Activated CD4-positive, alpha-beta T cell treated with anti-CD3 and anti-CD28 coated beads, Interleukin-10, Interleukin-2, amounts not matched to agents 100 ng/mL and 50 ng/mL, durations not matched to agents 16 hours and 8 hours (primary cell): Measurements from ENCODE around the gene NELL1.

ENCODE experiments used
- DNase-seq: peaks from one replicate; pipeline ENCODE4 v3.0.0-alpha.2; 2020

Gene NELL1

GRCh38 chr11:21374376-21374775, 705.0 kb downstream of the NELL1 start:
- DNase-seq = no peak

DNA sequence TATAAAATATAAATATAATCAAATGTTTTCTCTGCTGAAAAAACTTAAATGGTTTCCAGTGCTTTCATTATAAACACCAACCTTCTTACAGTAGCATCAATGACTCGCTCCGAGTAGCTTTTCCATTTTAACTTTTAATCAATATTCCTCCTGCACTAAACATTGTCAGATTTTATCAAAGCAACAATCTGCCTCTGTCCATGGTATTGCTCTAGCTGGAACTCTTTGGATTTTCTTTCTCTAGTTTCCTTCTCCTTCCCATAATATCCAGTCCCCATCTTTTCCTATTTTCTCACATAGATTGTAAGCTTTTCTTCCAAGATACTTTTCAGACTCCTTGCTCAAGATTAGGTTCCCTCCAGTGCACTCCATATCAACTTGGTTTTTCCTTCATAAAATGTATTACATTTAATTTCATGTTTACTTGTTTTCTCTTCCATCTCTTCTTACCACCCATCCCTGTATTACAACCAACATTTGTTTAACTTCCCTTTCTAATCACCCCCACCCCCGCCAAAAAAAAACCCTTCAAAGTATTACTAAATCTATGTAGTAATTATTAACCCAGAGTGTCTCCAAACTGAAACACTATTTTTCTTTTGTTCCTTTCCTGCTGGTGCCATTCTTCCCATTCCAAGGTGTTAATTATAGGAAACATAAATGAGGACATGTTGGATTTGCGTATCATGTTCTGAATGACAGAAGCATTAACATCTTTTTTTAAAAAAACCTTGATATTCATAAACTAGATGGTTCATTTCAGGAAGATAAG, 716.5 kb downstream of the NELL1 start:
- DNase-seq = no peak

DNA sequence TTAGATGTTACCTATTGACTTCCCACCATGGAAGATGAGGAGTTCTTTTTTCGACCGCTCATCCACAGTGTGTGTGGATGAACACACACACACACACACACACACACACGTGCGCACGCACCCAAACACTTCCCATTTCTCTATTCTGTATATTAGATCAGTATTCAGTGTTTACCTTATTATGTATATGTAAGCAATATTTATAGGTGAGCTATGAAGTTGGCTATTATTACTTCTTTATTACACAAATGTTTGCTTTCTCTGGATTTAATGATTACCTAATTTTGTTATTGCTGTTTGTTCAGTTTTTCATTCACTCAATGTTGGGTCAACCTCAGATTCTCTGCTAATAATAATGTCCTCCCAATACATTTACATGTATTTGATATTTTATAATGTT, 721.0 kb downstream of the NELL1 start:
- no peak for DNase-seq

DNA sequence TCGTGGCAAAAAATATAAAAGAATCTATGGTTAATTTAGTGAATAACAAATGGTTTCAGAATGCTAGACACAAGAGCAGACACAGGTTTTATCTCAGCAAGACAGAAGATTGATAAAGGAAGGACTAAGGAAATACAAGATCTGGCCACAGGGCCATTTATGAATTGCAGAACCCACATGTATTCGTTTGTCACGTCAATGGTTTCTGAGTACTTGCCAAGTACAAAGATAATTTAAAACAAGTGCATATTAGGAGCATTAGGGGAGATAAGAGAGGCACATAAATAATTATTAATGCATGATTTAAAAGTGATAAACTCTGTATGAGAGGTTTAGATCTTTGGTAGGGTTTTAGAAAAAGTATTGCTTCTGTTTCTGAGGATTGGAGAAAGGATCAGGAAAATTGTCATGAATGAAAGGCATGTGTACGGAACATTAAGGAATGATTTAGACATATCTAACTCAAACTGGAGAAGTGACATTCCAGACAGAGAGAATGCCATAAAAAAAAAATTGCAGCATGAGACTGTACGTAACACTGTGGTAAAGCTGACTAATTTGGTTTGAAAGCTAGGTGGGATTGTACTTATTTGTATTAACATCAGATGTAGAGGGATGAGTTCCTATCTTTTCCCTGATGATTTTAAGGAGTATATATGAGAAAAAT, 727.1 kb downstream of the NELL1 start:
- DNase-seq = no peak

DNA sequence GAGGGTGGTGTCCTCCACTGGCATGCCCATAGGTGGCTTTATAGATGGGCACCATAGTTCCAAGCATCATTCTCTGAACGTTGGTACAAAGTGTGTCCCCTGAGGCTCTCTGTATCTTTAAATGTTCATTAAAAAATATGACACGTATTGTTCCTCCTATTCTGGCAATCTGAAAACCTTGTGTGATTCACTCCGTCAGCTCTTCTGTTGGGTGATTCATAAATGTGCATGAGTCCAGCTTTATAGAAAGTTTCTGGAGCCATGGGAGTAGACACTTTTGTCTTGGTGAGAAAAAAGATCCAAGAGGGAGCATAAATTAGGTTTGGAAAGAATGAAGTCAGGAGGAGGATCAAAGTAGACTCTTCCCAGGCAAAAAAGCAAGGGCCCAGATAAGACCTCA, 728.8 kb downstream of the NELL1 start:
- DNase-seq = no peak

DNA sequence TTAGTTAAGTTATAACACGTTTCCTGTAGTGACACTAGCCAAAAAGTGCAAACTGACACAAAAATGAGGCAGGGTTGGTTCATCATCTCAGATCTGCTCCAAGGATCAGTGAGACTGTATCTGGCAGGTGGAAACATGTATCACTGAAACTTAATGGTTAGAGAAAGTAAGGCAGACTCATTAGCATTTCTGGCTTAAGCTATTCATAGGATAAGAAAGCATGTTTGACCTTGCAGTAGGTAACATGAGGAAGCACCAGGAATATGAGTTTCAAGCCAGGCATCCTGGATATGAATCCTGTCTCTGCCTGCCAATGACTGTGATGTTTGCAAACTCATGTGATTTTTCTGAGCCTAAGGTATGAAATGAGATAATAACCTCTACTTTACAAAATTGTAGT, 732.1 kb downstream of the NELL1 start:
- no peak for DNase-seq

DNA sequence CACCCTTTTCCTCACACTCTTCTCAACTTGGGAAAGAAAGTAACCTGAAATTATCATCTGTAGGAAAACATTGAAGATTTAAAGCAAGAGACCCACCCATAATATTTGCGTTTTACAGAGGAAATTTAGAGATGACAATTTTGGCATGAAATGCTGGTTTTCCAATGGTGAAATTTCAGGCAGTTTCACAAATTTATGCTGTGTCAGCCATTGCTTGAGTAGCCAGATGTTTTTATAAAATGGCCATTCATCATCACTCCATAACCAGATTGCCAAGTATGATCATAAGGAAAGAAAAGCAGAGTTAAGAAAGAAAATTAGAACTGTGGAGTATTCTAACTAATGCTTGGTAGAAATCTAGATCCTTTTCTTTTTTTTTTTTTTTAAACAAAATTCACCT, 732.9 kb downstream of the NELL1 start:
- DNase-seq = no peak

- no peak for DNase-seq
Measured at GRCh38 chr11:21403069-21403468, 733.7 kb downstream of the NELL1 start.

GRCh38 chr11:21405422-21405821, 736.0 kb downstream of the NELL1 start:
- no peak for DNase-seq

DNA sequence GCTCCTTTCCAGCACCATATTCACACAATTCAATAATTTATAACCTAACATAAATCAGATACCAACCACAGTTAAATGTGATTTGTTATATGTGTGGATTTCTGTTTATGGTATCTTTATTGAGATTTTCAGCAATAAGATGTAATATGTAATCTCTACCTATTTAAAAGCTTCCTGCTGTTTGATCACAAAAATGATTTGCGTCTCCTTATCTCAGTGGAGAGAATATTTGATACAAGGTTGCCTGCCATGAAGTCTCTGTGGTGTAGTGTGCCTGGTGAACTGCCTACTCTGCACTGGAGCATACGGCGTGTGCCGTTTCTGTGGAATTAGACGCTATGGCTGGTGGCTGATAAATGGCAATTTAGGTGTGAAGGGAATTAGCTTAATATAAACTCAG, 741.1 kb downstream of the NELL1 start:
- DNase-seq = no peak

DNA sequence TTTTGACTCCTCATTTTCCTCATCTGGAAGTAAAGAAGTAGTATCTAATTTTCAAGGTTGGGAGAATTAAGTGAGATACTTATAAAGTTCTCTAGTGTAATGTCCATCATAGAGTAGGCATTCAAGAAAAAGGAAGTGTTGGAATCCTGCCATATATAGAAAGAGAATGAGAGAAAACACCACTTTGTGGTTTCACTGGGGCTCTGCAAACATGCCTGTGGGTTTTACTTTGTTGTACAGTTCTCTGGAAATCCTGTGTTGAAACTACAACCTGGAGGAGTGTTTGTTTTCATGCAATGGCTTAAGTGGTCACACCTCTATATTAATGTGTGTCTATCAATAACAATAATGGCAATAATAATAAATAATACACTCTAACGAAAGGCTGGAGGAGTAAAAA, 741.7 kb downstream of the NELL1 start:
- DNase-seq = peak; percentile 1

DNA sequence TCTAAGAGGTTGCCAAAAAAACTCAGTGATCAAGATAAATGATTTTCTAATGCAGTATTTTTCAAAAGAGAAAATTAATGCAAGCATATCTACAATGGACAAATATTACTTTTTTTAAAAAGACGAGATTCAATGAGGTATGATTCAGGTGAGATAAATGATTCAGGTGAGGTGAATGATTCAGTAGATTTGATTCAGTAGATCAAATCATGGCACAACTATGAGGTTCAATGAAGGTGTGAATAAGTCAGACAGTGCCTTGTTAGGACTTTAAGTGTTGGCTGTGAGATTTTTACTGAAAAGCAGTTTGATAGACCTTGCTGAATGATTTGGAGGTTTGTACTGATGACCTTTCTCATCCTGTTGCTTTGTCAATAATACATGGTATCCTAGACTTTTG, 742.2 kb downstream of the NELL1 start:
- no peak for DNase-seq

GRCh38 chr11:21412652-21413383, 743.4 kb downstream of the NELL1 start:
- peak; percentile 16 for DNase-seq

- DNase-seq = no peak
Measured at GRCh38 chr11:21414953-21415352, 745.6 kb downstream of the NELL1 start.

- no peak for DNase-seq
Measured at GRCh38 chr11:21415606-21416005, 746.2 kb downstream of the NELL1 start.

- DNase-seq = no peak
Measured at GRCh38 chr11:21421711-21422329, 752.4 kb downstream of the NELL1 start.

- DNase-seq = no peak
Measured at GRCh38 chr11:21426931-21427330, 757.5 kb downstream of the NELL1 start.

DNA sequence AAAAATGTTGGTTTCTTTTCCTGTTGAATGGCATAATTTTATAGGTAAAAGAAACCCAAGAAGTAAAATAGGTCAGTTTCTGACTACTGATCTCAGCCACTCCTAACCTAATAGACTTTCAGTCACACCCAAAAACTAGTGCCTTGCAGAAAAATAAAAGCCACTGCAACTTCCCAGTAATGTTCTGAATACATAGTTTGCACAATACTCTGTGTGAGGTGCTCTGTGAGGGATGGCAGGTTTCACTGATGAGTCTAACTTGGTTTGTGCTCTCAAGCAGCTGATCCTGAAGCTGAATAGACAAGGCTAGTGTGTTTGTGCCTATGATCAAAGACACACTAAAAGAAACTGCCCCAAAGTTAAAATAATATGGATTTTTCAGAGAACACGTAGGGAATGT, 758.3 kb downstream of the NELL1 start:
- no peak for DNase-seq

- no peak for DNase-seq
Measured at GRCh38 chr11:21428796-21429195, 759.4 kb downstream of the NELL1 start.

- no peak for DNase-seq
Measured at GRCh38 chr11:21429401-21429800, 760.0 kb downstream of the NELL1 start.

- no peak for DNase-seq
Measured at GRCh38 chr11:21430537-21430936, 761.2 kb downstream of the NELL1 start.

DNA sequence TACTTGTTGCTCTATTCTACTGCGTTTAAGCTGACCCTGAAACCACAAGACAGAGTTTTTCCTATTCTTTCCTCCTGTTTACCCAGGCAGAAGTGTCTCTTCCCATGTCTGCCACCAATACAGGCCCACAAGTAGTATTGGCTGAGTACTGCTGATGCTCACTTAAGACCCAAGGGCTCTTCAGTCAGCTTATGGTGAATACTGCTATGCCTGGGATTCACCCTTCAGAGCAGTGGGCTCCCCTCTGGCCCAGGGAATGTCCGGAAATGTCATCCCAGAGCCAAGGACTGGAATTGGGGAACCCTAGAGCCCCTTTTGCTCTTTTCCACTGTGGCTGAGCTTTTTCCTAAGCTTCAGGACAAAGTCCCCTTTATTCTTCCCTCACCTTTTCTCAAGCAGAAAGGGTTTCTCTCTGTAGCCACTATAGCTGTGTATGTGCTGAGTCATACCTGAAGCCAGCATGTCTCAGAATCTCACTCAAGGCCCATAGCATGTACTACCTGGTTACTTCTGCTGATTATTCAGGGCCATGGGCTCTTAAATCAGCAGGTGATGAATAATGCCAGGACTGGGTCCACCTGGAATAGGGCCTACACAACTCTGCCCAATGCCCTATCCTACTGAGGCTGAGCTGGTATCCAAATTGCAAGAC, 777.7 kb downstream of the NELL1 start:
- no peak for DNase-seq

DNA sequence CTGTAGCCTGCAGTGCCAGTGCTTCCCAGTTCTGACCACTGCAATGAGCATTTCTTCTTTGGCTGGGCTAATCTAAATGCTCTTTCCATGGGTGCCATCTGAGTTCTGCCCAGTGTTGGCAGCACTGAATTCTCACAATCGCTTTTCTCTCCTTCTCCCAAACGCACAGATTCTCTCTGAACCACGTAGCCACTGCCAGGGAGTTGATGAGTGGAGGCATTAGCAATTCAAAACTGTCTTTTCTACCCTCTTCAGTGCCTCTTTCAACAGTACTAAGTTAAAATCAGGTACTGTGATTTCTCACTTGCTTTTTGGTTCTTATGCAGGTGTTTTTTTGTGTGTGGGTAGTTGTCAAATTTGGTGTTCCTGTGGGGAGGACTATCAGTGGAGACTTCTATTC, 778.5 kb downstream of the NELL1 start:
- no peak for DNase-seq
